HAP-1 (cell line): ENCODE results near the gene SERPINF2.
"Not testable (repeated sequence)": the region's sequence is repeated elsewhere in the genome, so short reads cannot be mapped to it uniquely, and the experiment has no call there.

Source experiments
- DNase-seq, 2 experiments: peaks; one replicate each; pipeline ENCODE4 v3.0.0-alpha.2; 2016 to 2020; ENCODE audit warnings: low spot score in 2 of 2
- H3K27me3 ChIP-seq: fragments of 250-450 bp; sonication (Bioruptor Pico); 2 replicates; pipeline ENCODE4 v1.5.1; 2020; ENCODE audit warnings: low read depth, mild to moderate bottlenecking, moderate library complexity
- H3K36me3 ChIP-seq: fragments of 250-450 bp; sonication (Bioruptor Pico); replicated peaks from 2 replicates; pipeline ENCODE4 v1.5.1; 2020; ENCODE audit warnings: mild to moderate bottlenecking
- H3K4me1 ChIP-seq: fragments of 250-450 bp; sonication (Bioruptor Pico); 2 replicates; pipeline ENCODE4 v1.5.1; 2020; ENCODE audit warnings: mild to moderate bottlenecking
- H3K4me3 ChIP-seq: fragments of 250-450 bp; sonication (Bioruptor Pico); 2 replicates; pipeline ENCODE4 v1.5.1; 2020; ENCODE audit warnings: mild to moderate bottlenecking, moderate library complexity
- H3K9me3 ChIP-seq: fragments of 250-450 bp; sonication (Bioruptor Pico); 2 replicates; pipeline ENCODE4 v1.5.1; 2020; ENCODE audit warnings: mild to moderate bottlenecking, moderate library complexity
- in situ Hi-C: fragments of 300-500 bp; cut with MboI; formaldehyde crosslinking; loops from 3 replicates; pipeline ENCODE4 v1.14.3; 2020; ENCODE audit warnings: low sequenced_read_pairs, inconsistent platforms, mixed read lengths

SERPINF2 gene

DNA sequence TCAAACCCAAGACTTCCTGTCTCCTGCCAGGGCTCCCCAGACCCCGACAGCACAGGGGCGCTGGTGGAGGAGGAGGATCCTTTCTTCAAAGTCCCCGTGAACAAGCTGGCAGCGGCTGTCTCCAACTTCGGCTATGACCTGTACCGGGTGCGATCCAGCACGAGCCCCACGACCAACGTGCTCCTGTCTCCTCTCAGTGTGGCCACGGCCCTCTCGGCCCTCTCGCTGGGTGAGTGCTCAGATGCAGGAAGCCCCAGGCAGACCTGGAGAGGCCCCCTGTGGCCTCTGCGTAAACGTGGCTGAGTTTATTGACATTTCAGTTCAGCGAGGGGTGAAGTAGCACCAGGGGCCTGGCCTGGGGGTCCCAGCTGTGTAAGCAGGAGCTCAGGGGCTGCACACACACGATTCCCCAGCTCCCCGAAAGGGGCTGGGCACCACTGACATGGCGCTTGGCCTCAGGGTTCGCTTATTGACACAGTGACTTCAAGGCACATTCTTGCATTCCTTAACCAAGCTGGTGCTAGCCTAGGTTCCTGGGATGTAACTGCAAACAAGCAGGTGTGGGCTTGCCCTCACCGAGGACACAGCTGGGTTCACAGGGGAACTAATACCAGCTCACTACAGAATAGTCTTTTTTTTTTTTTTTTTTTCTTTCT lies 27.3 kb downstream of the SERPINF2 start:
- Histone ChIP-seq H3K27me3 (no peaks in the 10 kb centered on the region), H3K36me3 (peaks cover 43% of the 10 kb centered on the region), H3K4me1 (no peaks in the 10 kb centered on the region), H3K4me3 (no peak overlapping the region), H3K9me3 (no peaks in the 10 kb centered on the region)
- no peak for DNase-seq
- in situ Hi-C loops: no loop called here

GRCh38 chr17:1773000-1773695 lies 30.5 kb downstream of the SERPINF2 start:
- H3K27me3 ChIP-seq, H3K9me3 ChIP-seq, DNase-seq, H3K4me1 ChIP-seq, H3K4me3 ChIP-seq, in situ Hi-C loops: not testable (repeated sequence)
- H3K36me3 ChIP-seq: peaks cover 70% of the 10 kb centered on the region

- Histone ChIP-seq H3K36me3 (peaks cover 76% of the 10 kb centered on the region), H3K27me3 (no peaks in the 10 kb centered on the region), H3K9me3 (no peaks in the 10 kb centered on the region), H3K4me1 (no peaks in the 10 kb centered on the region), H3K4me3 (no peak overlapping the region)
- in situ Hi-C loops: no loop called here
- no peak for DNase-seq
These were observed 31.1 kb downstream of the SERPINF2 start for GRCh38 chr17:1773696-1774181.

- H3K4me1 ChIP-seq: no peaks in the 10 kb centered on the region
- no peaks in the 10 kb centered on the region for H3K9me3 ChIP-seq
- H3K36me3 ChIP-seq: peaks cover 81% of the 10 kb centered on the region
- no peaks in the 10 kb centered on the region for H3K27me3 ChIP-seq
- DNase-seq: no peak
- in situ Hi-C loops: no loop called here
- H3K4me3 ChIP-seq: no peak overlapping the region
These were observed 31.9 kb downstream of the SERPINF2 start for GRCh38 chr17:1774390-1775176.

DNA sequence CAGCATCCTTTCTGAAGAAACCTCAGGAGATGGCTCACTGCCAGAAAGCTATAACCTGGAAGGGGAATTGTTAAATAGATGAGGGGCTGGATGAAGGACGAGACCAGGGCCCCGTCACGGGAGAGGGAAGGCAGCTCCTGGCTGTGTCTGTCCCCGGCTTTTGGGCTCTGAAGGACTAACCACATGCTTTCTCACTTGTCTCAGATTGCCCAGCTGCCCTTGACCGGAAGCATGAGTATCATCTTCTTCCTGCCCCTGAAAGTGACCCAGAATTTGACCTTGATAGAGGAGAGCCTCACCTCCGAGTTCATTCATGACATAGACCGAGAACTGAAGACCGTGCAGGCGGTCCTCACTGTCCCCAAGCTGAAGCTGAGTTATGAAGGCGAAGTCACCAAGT lies 33.7 kb downstream of the SERPINF2 start:
- Histone ChIP-seq H3K36me3 (peaks cover 81% of the 10 kb centered on the region), H3K9me3 (no peaks in the 10 kb centered on the region), H3K27me3 (no peaks in the 10 kb centered on the region), H3K4me1 (no peaks in the 10 kb centered on the region), H3K4me3 (no peak overlapping the region)
- in situ Hi-C loops: no loop called here
- DNase-seq: no peak

GRCh38 chr17:1776857-1777256 lies 34.2 kb downstream of the SERPINF2 start:
- in situ Hi-C loops: no loop called here
- Histone ChIP-seq H3K9me3 (no peaks in the 10 kb centered on the region), H3K4me3 (no peak overlapping the region), H3K4me1 (no peaks in the 10 kb centered on the region), H3K27me3 (no peaks in the 10 kb centered on the region), H3K36me3 (peaks cover 78% of the 10 kb centered on the region)
- DNase-seq: no peak

DNA sequence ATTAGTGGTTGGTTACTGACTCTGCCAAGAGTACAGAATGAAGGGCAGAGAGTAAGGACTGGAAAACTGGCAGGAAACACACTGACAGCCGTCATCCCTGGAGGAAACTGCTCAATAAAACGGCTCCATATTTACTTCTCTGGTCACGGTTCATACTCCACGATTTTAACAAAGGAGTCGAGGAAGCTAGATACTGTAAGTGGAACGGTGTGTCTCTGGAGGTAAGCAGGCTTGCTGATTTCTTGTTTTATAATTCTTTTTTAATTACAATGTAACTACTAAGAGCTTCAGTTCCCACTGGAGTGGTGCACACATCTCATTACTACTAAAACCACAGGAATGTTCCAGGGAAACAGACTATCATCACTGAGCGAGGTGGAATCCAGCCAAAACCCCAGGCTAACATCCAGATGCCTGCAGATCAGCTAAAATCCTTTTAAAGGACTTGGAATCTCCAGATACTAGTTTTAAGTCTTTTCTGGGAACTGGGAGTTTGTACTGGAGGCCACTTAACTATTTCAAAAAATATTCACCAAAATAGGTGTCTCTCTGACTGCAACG lies 37.0 kb downstream of the SERPINF2 start:
- no peak for DNase-seq
- Histone ChIP-seq H3K27me3 (no peaks in the 10 kb centered on the region), H3K36me3 (peaks cover 68% of the 10 kb centered on the region), H3K4me1 (no peaks in the 10 kb centered on the region), H3K4me3 (no peak overlapping the region), H3K9me3 (no peaks in the 10 kb centered on the region)
- in situ Hi-C loops: no loop called here

DNA sequence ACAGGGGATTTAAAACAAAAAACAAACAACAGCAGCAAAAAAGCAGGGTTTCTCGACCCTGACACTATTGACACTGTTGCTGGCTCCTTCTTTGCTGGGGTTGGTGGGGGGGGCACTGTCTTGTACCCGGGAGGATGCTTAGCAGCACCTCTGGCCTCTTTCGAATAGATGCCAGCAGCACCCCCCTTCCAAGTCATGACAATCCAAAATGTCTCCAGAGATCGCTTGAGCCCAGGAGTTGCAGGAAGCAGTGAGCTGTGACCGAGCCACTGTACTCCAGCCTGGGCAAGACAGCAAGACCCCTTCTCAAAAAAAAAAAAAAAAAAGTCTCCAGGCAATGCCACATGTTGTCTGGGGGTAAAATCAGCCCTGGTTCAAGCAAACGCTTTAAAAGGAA lies 39.5 kb downstream of the SERPINF2 start:
- in situ Hi-C loops: no loop called here
- DNase-seq: no peak
- peaks cover 51% of the 10 kb centered on the region for H3K36me3 ChIP-seq

DNA sequence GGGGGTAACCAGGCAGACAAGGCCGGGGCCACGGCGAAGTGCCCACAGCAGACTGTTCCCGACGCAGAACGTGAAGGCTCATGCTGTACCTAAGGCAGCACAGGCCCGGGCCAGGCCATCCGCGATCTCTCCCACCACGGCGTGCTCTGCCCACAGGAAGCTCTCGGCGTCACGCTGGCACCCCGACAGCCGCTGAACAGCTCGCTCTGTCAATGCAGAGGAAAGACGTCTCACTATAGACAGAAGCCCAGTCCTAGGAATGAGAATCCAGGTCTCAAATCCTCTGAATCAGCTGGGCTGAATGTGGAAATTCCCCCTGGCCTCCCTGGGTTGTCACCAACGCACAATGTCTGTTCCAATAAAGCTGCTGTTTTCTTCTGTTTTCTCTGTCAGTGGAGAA lies 40.6 kb downstream of the SERPINF2 start:
- no peak for DNase-seq
- in situ Hi-C loops: no loop called here
- H3K9me3 ChIP-seq: no peaks in the 10 kb centered on the region
- no peaks in the 10 kb centered on the region for H3K4me1 ChIP-seq
- H3K27me3 ChIP-seq: no peaks in the 10 kb centered on the region
- H3K36me3 ChIP-seq: peaks cover 42% of the 10 kb centered on the region
- H3K4me3 ChIP-seq: no peak overlapping the region

More for the DNA sequence above, 39.5 kb downstream of the SERPINF2 start:
- Histone ChIP-seq H3K4me1 (no peaks in the 10 kb centered on the region), H3K4me3 (no peak overlapping the region), H3K27me3 (no peaks in the 10 kb centered on the region), H3K9me3 (no peaks in the 10 kb centered on the region)

GRCh38 chr17:1783834-1784611 lies 41.4 kb downstream of the SERPINF2 start:
- DNase-seq: no peak
- Histone ChIP-seq H3K4me3 (no peak overlapping the region), H3K27me3 (no peaks in the 10 kb centered on the region), H3K4me1 (no peaks in the 10 kb centered on the region), H3K9me3 (no peaks in the 10 kb centered on the region), H3K36me3 (peaks cover 36% of the 10 kb centered on the region)
- in situ Hi-C loops: no loop called here

- peaks cover 30% of the 10 kb centered on the region for H3K36me3 ChIP-seq
- in situ Hi-C loops: no loop called here
- no peak overlapping the region for H3K4me3 ChIP-seq
- DNase-seq: no peak
- no peaks in the 10 kb centered on the region for H3K27me3 ChIP-seq
- no peaks in the 10 kb centered on the region for H3K9me3 ChIP-seq
- no peaks in the 10 kb centered on the region for H3K4me1 ChIP-seq
These were observed 43.3 kb downstream of the SERPINF2 start for GRCh38 chr17:1785930-1786329.

DNA sequence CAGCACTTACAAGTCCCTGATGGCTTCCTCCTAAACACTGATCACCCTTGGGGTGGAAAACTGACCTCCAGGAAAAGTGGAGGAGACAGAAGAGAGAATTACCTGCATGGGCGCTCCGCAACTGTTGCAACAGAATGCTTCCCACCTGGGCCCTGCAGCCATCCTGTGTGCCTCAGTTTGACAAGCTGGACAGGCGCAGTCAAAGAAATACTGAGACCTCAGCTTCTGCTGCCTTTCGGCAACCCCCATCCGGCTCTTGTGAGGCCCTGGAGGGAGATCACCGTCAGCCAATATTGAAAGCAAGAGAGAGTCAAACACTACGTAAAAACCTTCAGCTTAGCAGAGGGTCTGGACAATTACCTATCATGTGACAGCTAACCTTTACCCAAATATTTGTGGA lies 44.0 kb downstream of the SERPINF2 start:
- H3K4me1 ChIP-seq: peaks cover 3% of the 10 kb centered on the region
- H3K4me3 ChIP-seq: no peak overlapping the region
- in situ Hi-C loops: no loop called here

DNA sequence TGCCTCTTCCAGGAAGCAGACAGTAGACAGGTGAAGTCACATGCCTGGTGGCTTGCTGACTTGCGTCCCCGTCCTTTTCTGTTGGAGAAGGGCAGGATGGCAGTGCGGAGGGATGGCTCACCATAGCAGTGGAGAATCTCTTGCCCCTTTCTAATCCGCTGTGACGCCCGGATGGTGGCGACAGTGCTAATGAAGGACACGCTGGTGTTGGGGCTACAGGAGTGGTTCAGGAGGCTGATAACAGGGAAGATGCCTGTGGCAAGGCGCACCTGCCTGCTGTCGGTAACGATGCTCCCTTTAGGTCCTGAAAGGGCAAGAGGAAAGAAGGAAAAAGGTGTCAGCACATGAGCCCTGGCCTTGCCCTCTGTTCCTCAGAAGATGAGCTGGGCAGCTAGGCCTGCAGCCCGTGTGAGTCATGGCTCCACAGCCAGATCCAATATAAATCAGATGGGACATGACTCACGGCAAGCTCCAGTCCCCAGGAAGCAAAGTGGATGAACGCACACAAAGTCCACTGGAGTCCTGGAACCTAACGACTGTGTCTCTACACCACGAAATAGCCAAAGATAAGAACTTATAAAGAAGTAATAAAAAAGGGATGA lies 44.7 kb downstream of the SERPINF2 start:
- peaks cover 4% of the 10 kb centered on the region for H3K4me1 ChIP-seq
- in situ Hi-C loops: no loop called here
- H3K27me3 ChIP-seq: no peaks in the 10 kb centered on the region
- DNase-seq: no peak
- H3K36me3 ChIP-seq: peaks cover 25% of the 10 kb centered on the region
- H3K4me3 ChIP-seq: no peak overlapping the region
- H3K9me3 ChIP-seq: no peaks in the 10 kb centered on the region

More for the DNA sequence above, 44.0 kb downstream of the SERPINF2 start:
- Histone ChIP-seq H3K36me3 (peaks cover 25% of the 10 kb centered on the region), H3K9me3 (no peaks in the 10 kb centered on the region), H3K27me3 (no peaks in the 10 kb centered on the region)
- DNase-seq: no peak
